NCI-H1694 (cell line): ENCODE results near the gene ANKRD36C.
"Not testable (repeated sequence)": the region's sequence is repeated elsewhere in the genome, so short reads cannot be mapped to it uniquely, and the experiment has no call there.

Experiments
- DNase-seq: peaks from one replicate; lab custom pipeline; 2025; lab: John Stamatoyannopoulos, UW

Gene ANKRD36C

DNA sequence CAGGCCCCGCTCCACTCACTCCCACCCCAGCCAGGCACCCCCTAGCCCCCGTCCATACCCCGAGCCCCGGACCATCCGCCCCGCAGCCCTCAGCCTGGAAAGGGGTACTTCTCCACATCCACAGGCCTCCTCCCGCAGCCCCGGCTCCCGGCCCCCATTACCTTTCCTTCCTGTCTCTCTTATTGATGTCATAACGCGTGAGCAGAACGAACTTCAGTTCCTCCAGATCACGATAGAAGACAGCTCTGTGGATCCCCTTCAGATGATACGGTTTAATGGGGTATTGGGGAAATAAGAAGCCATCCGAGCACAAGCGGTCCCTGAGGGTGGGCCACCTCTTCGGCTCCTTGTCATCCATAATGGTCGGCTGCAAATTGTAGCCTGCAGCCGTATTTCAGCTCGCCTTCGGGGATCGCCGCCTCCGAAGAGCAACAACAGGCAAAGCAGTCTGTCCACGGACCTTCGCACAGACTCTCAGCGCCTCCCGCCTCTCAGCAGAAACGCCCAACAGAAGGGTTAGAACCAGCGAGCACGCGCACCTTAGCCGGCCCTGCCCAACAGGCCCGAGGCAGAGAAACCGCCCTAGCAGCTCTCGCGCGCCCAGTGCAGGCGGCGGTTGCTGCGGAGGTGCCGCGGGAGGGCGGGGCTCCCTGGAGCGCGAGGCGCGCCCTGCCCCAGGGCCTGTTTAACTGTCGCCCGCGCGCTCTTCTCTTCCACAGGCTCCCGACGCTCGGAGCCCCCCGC is at the start of gene ANKRD36C:
Gene ANKRD36C, minus strand, starts transcription at position 474 of the 744 bp plus-strand sequence. Its CDS starts 116 bp downstream, at position 358.
- not testable (repeated sequence) for DNase-seq

- not testable (repeated sequence) for DNase-seq
Observed at GRCh38 chr2:96035554-96035953, 43.9 kb upstream of the ANKRD36C start.

DNA sequence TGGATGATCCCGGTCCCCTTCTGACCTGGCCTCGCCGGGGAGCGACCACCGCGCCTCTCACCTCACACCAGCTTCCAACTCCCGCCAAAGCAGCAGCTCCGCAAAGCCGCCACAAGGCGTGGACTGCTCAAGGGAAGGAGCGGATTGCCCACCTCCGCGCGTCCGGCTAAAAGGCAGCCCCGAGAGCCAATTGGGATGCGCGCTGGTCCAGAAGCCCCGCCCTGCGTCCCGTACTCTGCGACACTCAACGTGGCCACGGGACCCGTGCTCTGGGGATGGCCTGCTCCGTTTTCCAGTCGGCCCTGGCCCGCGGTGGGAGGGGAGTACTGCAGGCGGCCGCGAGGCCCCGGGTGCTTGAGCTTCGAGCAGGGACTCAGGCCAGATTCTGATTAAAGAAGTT is 43.2 kb upstream of the ANKRD36C start, which contains the start of gene GPAT2:
Gene GPAT2, minus strand, starts transcription at position 125 of the 400 bp plus-strand sequence. CDS start 2,557 bp downstream, outside the sequence.
- DNase-seq: not testable (repeated sequence)

GRCh38 chr2:96033997-96034396 is 42.4 kb upstream of the ANKRD36C start:
- not testable (repeated sequence) for DNase-seq

DNA sequence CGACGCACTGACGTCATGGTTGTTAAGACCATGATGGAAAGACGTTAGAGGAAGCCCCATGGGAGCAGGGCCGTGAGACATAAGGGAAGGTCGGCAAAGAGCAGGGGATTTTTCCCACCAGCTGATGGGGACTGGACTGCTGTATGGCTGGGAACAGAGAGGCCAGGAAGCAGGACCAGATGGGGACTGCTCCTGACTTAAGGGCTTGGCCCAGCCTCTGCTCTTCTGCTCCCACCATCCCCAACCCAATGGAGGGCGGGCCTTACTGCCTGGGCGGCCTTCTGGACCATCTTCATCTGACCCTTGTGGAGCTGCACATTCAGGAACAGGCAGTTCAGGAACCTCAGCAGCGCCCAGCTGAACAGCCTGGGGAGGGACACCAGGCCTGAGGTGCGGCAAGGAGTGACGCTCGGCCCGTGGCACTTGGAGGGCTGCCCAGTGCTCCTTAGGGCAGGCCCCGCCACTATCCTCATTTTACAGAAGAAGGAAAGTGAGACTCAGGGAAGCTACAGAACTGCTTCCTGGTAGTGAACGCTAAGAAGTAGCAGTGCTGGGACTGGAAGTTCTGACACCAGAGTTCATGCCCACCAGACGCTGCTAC is 36.2 kb upstream of the ANKRD36C start:
- DNase-seq: not testable (repeated sequence)

- not testable (repeated sequence) for DNase-seq
Observed at GRCh38 chr2:96025755-96026154, 34.1 kb upstream of the ANKRD36C start.

GRCh38 chr2:96025194-96025492 is 33.5 kb upstream of the ANKRD36C start:
- DNase-seq: no peak

DNA sequence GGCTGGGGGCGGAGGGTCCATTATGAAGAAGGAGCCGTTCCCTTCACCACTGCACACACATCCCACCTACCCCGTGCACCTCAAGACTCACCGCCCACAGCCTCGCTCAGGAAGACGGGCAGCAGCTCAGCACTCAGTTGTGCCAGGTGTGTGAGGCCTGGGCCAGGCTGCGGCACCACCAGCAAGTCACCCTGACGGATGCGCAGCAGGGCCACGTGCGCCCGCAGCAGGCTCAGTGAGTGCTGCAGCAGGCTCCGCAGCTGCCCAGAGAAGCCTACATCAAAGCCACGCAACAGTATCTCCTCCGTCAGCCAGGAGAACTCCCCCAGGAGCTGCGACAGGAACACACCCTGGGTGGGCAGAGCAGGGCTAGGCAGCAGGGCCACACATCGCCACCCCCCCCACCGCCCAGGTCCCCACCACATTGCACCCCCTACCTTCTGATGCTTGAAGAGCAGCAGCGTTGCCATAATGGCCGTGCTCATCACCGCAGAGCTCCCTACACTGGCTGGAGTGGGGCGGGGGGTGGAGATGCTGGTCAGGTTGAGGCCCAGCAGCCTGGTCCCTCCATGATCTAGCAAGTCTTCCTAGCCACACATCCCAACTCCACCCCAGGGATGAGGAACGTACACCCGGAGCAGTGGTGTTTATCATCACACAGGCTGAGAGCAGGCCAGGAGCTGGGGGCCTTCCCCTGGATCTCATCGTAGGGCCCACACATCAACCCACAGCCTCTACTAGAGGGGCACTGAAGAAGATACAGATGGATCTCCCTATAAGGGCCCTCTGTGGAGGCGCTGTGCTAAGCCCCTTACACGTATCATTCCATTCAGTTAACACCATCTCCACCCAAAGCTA is 32.9 kb upstream of the ANKRD36C start:
- no peak for DNase-seq

GRCh38 chr2:96023701-96024100 is 32.1 kb upstream of the ANKRD36C start:
- not testable (repeated sequence) for DNase-seq

DNA sequence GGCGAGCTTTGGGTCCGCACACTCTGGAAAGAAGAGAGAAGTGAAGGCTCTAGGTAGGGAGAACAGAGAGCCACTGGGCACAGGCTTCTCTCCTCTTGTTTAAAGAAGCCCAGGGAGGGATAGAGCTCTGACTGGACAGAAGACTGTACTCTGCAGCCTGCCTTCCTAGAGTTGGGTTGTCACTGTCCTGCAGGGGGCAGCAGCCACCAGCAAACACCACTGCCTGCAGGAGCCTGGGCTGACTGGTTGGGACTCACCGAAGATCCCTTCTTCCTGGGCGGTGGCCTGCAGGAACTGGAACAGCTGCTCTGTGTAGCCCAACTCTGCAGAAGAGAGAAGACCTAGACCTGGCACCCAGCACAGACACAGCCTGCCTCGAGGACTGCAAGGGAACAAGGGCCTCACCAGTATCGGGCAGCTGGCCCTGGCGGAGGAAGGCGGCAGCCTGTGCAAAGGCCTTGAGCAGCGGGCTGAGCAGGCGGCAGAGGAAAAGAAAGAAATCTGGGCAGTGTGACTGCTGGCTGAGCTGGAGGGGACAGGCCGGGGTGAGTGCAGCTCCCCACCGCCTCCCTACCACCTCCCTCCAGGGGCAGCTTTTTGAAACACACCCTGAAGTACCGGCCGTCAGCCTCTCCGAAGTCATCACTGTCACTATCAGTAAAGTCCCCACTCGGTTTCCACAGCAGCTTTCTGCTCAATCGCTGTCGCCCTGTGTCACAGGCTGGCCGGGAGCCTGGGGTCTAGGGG is 31.2 kb upstream of the ANKRD36C start:
- not testable (repeated sequence) for DNase-seq

DNA sequence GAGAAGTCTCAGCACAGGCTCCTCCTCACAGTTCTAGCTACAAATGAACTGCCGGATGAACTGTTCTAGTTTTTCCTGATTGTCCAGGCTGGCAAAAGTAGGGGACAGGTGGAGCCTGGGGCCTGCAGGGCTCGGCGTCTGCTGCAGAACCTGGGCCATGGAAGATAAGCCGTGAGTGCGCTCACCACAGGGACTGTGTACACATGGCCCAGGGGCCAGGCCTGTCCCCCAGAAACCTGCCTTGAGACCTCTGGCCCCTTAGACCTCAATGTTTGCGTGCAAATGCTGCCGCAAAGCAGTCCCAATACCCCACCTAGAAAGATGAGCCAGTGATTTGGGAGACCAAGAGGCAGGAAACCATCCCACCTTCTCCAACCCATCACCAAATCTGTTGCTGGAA is 30.5 kb upstream of the ANKRD36C start:
- not testable (repeated sequence) for DNase-seq

DNA sequence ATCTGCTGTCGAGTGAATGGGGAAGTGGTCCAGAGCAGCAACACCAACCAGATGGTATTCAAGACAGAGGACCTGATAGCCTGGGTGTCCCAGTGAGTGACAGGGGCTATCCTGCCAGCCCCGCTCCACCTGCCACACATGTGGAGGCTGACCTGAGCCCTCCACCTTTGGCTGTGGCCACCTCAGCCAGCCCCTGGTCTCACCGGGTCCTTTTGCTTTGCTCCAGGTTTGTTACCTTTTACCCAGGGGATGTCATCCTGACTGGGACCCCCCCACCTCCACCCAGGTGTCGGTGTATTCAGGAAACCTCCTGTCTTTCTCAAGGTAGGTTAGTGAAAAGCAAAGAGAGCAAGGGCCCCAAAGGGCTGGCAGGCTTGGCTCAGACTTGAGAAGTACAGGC is 29.5 kb upstream of the ANKRD36C start:
- DNase-seq: not testable (repeated sequence)

GRCh38 chr2:96019909-96020590 is 28.4 kb upstream of the ANKRD36C start:
- DNase-seq: not testable (repeated sequence)

GRCh38 chr2:96016321-96016720 is 24.7 kb upstream of the ANKRD36C start:
- DNase-seq: not testable (repeated sequence)

GRCh38 chr2:96012792-96013264 is 21.2 kb upstream of the ANKRD36C start:
- DNase-seq: not testable (repeated sequence)

GRCh38 chr2:96012086-96012791 is 20.6 kb upstream of the ANKRD36C start:
- not testable (repeated sequence) for DNase-seq

DNA sequence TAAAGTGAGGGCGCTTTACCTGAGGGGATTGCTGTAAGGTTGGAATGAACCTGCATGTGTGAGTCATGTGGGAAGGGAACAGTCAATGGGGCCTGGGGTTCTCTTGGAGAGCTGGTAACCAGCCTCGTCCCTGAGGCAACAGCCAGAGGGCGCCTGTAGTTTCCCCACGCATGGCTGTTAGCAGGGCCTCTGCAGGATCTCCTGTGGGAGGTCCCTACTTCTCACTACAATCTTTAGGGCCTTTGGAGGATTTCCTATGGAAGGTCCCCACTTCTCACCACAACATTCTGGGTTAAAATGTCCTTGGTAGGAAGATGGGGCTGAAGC is 19.5 kb upstream of the ANKRD36C start:
- not testable (repeated sequence) for DNase-seq

DNA sequence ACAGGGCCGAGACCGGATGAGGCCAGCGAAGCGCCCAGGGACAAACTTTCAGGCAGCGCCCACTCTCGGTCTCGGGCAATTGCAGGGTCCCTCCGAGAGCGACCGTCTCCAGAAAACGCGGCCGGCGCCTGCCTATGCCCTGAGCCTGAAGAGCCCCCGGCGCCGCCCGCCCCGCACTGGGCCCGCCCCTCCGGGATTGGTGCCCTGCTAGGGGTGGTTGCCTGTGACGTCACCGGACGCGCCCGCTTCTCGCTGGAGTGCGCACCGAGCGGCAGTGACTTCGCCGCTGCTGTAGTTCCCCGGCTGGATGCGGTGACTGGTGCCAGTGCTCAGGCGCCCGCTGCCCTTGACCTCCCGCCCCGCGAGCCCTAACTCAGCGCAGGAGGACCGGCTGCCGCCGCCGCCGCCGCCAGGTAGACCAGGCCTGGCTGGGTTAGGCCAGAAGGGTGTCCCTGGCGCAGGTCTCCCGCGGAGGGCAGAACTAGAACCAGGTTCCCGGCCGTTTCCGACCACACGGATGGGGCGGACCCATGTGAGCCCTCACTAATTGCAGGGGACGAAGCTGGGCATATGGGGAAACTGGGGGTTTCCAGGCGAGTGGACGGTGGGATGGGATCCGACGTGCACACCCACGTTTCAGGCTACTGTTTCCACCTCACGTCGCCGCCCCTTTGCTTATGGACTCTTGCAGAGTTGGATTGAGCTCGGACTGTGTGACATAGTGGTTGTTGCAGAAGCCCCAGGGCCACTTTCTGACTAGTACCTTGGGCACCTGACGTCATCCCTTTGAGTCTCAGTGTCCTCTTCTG is 18.9 kb upstream of the ANKRD36C start:
- not testable (repeated sequence) for DNase-seq

GRCh38 chr2:96009833-96010232 is 18.2 kb upstream of the ANKRD36C start:
- not testable (repeated sequence) for DNase-seq

- not testable (repeated sequence) for DNase-seq
Observed at GRCh38 chr2:96008051-96008450, 16.4 kb upstream of the ANKRD36C start.
